NCI-H2029 treated with DMSO at 0.1 percent for 48 hours (cell line): Measurements from ENCODE around the gene KATNIP.
"Not testable (repeated sequence)": the region's sequence is repeated elsewhere in the genome, so short reads cannot be mapped to it uniquely, and the experiment has no call there.

Experiments used
- DNase-seq: peaks from one replicate; lab custom pipeline; 2025; lab: John Stamatoyannopoulos, UW

Gene KATNIP

DNA sequence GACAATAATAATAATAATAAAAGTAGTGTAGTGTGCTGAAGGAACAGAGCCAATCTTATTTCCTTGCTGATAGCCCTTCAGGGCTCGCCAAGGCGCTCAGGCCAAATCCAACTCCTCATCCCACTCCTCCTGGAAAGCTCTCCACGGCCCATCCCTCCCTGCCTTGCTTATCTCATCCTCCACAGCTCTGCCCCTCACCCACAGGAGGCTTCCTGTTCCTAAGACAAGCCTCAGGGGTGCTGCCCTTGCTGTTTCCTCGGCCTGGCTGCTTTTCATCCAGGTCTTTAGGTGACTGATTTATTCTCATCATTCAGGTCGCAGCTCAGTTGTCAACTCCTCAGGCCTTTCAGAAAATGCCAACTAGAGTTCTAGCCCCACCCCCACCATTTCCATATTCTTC lies 11.4 kb upstream of the KATNIP start:
- DNase-seq = no peak

GRCh38 chr16:27539120-27539519 lies 10.8 kb upstream of the KATNIP start:
- DNase-seq = no peak

DNA sequence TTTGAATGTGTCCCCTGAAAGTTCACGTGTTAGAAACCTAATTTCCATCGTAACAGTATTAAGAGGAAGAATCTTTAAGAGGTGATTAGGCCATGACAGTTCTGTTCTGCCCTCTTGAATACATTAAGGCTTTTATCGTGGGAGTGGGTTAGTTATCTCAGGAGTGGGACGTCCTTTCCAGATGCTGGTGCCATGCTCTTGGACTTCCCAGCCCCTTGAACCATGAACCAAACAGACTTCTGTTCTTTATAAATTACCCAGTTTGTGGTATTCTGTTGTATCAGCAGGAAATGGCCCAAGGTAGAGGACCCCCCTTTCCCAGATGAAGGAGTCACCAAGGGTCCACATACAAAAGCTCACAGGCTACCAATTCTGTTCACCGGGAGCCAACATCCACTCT lies 10.3 kb upstream of the KATNIP start:
- no peak for DNase-seq

DNA sequence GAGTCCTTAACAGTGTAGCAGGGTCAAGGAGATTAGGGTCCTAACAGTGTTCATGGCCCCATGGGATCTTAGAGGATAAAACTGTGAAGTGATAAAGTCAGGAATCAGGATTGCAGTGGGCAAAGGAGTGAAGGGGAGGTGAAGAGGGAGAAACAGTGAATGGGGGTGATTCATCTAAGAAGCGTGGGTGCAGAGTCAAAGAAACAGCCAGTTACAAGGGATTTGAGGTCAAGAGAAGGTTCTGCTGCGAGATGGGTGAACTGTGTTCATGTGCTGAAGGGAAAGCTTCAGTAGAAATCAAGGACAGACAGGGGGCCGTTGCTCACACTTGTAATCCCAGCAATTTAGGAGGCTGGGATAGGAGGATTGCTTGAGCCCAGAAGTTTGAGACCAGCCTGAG lies 6.1 kb upstream of the KATNIP start:
- no peak for DNase-seq

DNA sequence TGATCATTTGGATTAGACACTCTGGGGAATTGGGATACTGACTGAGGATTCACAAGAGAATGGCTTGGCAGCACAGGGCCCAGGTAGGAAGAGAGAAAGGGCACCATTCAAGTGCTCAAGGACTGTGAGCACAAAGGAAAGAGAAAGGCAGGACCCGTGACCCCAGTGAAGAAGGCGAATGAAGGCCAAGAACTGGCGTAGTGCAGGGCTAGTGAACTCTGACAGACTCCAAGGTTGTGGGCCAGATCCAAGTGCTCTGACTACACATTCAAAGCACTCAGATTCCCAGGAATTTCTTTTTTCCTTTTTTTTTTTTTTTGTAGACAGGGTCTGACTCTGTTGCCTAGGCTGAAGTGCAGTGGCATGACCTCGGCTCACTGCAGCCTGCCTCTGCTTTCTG lies 5.3 kb upstream of the KATNIP start:
- DNase-seq = no peak

DNA sequence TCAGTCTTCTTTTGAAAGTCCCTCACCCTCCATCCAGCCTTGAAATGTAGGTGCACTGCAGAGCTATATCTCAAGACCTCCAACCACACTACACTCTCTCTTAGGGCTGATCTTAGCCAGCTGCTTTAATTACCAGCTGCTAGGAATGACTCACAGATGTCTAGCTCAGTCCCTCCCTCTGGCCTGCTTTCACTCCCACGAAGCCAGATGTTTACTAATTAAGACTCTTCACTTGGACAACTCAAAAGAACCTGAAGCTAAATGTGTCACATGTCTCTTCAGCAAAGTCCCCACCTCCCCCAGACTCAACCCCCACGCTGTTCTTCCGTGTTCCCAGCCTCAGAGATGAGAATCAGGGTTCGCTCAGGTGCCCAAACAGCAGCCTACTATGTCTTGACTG lies 2.8 kb upstream of the KATNIP start:
- no peak for DNase-seq

GRCh38 chr16:27547851-27548250 lies 2.1 kb upstream of the KATNIP start:
- no peak for DNase-seq

GRCh38 chr16:27549464-27549745 lies 539 bp upstream of the KATNIP start:
- DNase-seq = no peak

DNA sequence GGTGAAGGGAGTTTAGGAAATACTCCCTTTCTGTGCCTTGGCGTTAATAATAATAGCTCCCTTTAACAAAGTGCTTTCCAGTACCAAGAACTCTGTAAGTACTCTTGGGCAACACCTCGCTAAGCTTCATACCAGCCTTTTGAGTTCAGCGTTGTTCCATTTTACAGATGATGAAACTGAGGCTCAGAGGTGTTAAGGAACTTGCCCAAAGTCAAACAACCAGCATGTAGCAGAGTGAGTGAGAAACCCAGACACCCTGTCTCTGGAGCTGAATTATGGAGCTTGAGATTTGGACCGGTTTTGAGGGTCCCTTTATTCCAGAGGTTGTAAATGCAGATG lies 607 bp downstream of the KATNIP start:
- no peak for DNase-seq

- no peak for DNase-seq
Observed at GRCh38 chr16:27551036-27551435, 1.1 kb downstream of the KATNIP start.

GRCh38 chr16:27556471-27556870 lies 6.5 kb downstream of the KATNIP start:
- DNase-seq = no peak

- no peak for DNase-seq
Observed at GRCh38 chr16:27558434-27558833, 8.5 kb downstream of the KATNIP start.

- DNase-seq = no peak
Observed at GRCh38 chr16:27558932-27559331, 9.0 kb downstream of the KATNIP start.

- no peak for DNase-seq
Observed at GRCh38 chr16:27561216-27561615, 11.3 kb downstream of the KATNIP start.

DNA sequence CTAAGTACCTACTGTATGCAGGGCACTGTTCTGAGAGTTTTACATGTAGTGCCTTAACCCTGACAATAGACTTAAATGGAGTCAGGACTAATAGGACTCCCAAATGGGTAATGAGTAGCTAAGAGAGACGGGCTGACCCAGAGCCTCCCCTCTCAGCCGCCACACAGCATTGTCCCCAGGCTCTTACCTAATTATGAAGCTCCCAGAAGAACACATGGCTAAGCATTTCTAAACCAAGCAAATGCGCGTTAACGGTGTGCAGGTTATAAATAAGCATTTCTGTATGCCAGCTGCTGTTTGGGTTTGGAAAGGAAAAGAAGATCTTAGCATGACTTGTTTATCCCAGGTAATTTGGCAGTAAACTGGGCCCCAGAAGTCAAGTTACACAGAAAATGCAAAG lies 14.3 kb downstream of the KATNIP start:
- DNase-seq = no peak

- no peak for DNase-seq
Observed at GRCh38 chr16:27566417-27566816, 16.5 kb downstream of the KATNIP start.

DNA sequence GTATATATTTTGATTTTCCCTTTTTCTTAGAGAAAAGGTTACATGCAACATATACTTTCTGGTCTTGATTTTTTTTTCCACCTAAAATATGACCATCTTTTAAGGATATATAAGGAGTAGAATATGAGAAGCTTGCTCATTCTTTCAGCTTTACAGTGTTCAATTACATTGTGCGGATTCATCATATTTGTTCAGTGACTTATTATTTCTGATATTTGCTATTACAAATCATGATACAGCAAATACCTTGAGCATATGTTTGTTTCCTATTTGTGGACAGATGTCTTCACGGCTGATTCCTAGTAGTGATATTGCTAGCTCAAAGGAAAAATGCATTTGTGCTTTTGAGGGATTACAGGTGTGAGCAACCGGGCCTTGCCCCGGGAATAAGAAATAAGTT lies 18.1 kb downstream of the KATNIP start:
- DNase-seq = no peak

- DNase-seq = not testable (repeated sequence)
Observed at GRCh38 chr16:27570986-27571385, 21.0 kb downstream of the KATNIP start.

DNA sequence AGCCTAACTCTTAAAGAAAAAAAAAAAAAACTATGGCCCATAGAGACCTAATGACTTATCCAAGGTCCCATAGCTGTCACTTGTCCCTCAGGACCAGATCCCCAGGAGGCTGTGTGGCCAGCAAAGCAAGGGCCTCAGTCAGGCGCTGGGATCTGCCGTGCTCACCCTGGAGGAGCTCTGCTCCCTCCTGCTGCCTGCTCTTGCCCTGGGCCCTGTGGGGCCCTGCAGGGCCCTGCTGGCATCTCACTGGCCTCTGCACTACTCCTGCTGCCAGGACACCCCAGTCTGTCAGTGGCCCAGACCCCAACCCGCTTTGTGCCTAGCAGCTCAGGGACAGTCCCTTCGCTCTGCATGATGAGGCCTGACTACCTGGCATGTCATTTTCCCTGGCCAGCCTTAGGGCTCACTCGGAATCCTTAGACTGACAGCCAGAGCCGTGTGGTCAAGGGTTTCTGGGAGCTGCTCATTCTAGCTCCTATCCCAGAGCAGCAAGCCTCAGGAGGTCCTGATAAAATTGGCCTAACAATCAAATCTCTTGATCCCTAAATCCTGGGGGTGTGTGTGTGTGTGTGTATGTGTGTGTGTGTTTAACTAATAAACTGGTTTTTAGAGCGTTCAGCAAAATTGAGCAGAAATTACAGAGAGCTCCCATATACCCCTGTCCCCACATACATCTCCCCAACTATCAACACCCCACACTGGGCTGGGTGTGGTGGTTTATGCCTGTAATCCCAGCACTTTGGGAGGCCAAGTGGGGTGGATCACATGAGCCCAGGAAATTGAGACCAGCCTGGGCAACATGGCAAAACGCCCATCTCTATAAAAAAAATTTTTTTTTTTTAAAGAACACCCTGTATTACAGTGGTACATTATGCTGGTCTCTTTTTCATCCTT lies 21.7 kb downstream of the KATNIP start:
- no peak for DNase-seq

DNA sequence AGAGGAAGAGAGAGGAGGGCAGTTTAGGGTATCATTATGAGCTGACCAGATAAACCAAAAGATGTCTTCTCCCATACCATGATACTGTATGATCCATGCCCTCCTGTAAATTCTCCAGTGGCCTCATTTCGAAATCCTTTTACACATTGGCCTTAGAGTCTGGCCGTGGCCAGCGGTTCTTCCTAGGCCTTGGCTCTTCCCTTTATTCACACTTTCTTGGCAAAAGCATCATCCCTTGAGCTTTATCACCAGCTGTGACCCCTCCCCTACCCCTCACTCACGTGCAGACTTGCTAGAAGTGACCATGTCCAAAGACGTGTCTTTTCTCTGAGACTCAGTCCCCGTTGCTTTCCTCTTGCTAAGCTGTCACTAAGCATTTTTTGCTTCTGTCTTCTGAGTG lies 22.8 kb downstream of the KATNIP start:
- no peak for DNase-seq

GRCh38 chr16:27576729-27577128 lies 26.8 kb downstream of the KATNIP start:
- no peak for DNase-seq

GRCh38 chr16:27579087-27579980 lies 29.4 kb downstream of the KATNIP start:
- no peak for DNase-seq

- no peak for DNase-seq
Observed at GRCh38 chr16:27582883-27583282, 32.9 kb downstream of the KATNIP start.

DNA sequence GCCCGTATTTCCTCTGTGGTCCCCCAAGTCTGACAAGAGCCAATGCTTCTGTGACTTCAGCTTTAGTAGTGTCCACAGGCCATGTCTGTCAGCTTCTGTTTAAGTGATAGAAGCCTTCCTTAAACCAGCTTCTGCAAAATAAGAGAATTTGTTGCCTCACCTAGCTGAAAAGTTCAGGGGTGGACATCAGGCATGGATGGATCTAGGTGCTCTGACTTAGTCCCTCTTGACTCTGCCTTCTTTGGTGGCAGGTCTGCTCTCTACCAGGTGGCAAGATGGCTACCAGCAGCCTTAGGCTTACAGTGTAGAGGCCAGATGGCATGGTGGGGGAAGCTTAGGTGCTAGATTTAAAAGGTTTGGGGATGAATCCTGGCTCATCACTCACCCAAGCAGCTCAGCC lies 33.7 kb downstream of the KATNIP start:
- no peak for DNase-seq
